NCI-H128 (cell line): ENCODE results near the gene GAK.

Experiments
- DNase-seq: peaks from one replicate; lab custom pipeline; 2025; ENCODE audit not compliant: unreplicated experiment; lab: John Stamatoyannopoulos, UW

The GAK gene

GRCh38 chr4:964346-965025 lies 32.4 kb upstream of the GAK start:
- DNase-seq, result no peak

GRCh38 chr4:963276-964225 lies 31.4 kb upstream of the GAK start:
- no peak for DNase-seq

GRCh38 chr4:962231-963208 lies 30.4 kb upstream of the GAK start:
- DNase-seq, result no peak

GRCh38 chr4:961351-962230 lies 29.5 kb upstream of the GAK start:
- no peak for DNase-seq

DNA sequence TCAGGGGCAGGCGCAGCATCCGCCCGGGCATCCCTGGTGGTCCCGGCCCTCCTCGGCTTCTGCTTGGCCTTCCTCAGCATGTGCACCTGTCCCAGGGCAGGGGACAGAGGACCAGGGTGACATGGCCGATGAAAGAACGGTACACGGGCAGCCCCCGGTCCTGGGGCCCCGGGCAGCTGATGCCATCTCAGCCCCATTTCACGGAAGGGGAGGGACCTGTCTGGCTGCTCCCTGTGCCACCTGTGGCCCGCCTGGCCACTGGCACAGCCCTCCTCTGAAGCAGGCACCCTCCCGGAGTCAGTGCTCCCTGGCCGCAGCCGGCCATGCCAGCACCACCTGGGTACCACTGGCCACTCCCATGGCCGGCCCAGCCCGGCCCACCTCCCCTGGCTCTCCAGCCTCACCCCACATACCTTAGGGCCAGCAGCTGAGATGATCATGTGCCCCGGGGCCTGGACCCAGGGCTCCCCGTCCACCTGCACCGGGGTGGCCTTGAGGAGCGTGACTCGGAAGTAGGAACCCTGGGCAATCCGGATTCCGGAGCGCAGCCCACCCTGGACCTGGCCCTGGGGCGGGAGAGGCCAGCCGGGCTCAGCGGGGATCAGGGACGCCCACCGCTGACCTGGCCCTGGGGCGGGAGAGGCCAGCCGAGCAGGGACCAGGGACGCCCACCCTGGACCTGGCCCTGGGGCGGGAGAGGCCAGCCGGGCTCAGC lies 28.7 kb upstream of the GAK start:
- DNase-seq, result no peak

- DNase-seq, result no peak
Measured at GRCh38 chr4:960140-960635, 28.1 kb upstream of the GAK start.

DNA sequence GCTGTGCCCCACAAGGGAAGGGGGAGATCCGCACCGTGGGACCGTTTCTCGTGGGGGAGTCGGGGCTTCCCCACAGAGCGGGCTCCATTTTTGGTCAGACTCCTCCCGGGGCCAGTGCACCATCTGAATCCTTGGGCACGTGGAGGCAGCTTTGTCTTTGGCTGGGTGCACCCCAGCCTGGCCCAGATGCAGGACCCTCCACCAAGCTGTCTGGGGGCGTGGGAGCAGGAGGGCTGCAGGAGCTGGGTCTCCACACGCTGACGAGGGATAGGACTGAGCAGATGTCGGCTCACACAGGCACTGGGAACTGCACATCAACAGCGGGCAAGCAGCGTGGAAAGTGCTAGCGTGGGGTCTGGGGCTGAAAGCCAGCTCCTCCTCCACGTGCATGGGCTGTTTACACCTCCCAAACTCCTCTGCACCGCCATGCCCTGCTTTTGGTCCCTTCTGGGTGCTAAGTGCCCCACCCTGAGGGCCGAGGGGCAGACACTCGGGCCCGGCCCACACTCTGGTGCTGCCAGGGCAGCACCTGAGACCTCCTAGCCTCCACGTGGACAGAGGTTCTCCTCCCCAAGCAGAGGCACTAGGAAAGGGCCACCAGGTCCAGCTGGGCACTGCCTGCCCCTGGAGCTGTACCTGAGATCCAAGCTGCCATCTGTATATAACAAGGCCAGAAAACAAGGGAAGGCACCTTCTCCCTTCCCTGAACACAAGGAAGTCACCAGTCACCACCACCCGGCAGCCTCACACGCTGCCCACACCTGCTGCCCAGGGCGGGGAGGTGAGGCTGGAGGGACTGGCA lies 27.4 kb upstream of the GAK start:
- DNase-seq, result no peak

- no peak for DNase-seq
Measured at GRCh38 chr4:958696-959337, 26.7 kb upstream of the GAK start.

DNA sequence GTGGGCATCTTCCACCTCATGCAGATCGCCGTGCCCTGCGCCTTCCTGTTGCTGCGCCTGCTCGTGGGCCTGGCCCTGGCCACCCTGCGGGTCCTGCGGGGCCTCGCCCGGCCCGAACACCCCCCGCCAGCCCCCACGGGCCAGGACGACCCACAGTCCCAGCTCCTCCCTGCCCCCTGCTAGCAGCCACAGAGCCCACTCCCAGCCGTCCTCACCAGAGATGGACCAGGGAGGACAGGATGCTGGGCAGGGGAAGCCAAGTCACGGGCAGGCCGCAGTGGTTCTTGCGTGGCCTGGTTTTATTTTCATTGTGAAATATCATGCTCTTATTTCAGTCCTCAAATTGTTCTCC lies 26.2 kb upstream of the GAK start:
- DNase-seq, result no peak

- DNase-seq, result no peak
Measured at GRCh38 chr4:957581-958313, 25.6 kb upstream of the GAK start.

DNA sequence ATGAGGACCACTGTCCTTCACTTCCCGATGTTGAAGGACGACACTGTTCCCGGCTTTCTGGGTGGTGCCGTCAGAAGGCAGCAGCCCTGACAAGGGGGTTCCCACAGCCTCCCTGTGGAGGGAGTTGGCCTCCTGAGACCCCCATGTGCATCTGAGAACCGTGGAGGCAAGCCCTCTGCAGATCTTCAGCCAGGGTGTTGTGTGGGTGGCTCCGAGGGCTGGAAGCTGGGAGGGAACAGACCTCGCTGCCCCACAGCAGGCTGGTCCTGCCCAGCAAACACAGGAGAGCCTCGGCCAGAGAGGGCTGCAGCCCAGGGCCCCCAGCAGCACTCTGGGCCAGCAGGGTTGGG lies 25.1 kb upstream of the GAK start:
- no peak for DNase-seq

GRCh38 chr4:956531-957230 lies 24.6 kb upstream of the GAK start:
- DNase-seq, result no peak

- DNase-seq, result no peak
Measured at GRCh38 chr4:955931-956381, 23.8 kb upstream of the GAK start.

DNA sequence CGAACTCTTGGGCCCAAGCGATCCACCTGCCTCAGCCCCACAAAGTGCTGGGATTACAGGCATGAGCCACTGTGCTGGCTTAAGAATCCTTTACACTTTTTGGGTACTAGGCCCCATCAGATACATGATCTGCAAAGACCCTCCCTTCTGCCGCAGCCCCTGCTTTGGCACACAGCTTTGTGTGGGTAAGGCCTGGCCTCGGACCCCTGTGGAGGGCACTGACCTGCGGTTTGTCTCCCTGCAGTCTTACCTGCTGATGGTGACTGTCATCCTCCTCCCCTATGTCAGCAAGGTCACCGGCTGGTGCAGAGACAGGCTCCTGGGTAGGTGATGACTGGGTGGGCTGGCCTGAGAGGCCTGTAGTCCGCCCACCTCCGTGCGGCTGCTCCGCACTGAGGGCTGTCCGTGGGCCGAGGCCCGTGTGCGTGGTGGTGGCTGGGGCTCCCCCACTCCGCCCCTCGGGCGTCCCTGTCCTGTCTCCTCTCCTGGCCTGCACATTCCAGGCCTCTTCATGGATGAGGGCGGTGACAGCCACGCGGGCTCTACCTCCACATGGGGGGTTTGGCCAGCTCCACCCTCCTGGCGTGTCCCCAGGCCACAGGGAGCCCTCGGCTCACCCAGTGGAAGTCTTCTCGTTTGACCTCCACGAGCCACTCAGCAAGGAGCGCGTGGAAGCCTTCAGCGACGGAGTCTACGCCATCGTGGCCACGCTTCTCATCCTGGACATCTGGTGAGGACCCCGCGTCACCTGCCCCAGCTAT lies 23.2 kb upstream of the GAK start:
- DNase-seq, result no peak

DNA sequence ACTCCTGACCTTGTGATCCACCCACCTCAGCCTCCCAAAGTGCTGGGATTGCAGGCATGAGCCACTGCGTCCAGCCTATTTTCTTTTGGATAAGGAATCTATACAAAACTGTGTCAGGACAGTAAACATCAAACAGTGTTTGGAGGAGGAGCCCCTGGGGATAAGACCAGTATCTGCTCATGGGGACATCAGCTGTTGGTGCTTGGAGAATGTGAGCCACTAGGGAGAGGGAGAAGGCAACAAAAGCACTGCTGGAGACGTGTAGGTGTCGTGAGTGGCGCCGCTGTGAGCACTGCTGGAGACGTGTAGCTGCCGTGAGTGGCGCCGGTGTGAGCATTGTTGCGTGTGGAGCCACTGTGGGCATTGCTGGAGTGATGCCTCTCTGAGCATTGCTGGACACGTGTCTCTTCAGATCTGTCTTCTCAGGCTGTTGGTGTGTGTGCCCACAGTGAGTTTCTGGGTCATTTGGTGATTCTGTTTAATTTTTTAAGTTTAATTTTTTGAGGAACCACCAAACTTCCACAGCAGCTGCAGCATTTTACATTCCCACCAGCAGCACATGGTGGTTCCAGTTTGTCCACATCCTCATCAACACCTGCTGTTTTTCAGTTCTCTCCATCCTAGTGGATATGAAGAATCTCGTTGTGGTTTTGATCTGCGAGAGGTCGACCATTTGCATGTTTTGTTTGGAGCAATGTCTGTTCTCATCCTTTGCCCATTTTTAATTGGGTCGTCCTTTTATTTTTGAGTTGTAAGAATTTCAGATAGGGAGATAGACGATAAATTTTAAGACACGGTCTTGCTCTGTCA lies 22.3 kb upstream of the GAK start:
- no peak for DNase-seq
